Neural crest cell (in vitro differentiated cells): Measurements from ENCODE around the gene UPK3BL2. TPM values are rescaled to one million over a fixed set of nuclear protein-coding genes. Genes with fewer than 3 reads are reported as not detected.
"Not testable (repeated sequence)": the region's sequence is repeated elsewhere in the genome, so short reads cannot be mapped to it uniquely, and the experiment has no call there.

Experiments used
- DNase-seq: peaks from one replicate; pipeline ENCODE4 v3.0.0; 2021; ENCODE audit warnings: low read depth, mixed read lengths, low spot score
- H3K27ac Mint-ChIP-seq: one replicate; pipeline ENCODE4 v1.8.0; 2021; ENCODE audit warnings: mild to moderate bottlenecking, mixed read lengths; ENCODE audit not compliant: unreplicated experiment
- H3K27me3 Mint-ChIP-seq: 2 replicates; pipeline ENCODE4 v1.8.0; 2021; ENCODE audit warnings: low read depth, mild to moderate bottlenecking, mixed read lengths
- H3K36me3 Mint-ChIP-seq: 2 replicates; pipeline ENCODE4 v1.8.0; 2021; ENCODE audit warnings: low read depth, mild to moderate bottlenecking, mixed read lengths
- H3K4me1 Mint-ChIP-seq: 2 replicates; pipeline ENCODE4 v1.8.0; 2021; ENCODE audit warnings: mixed read lengths
- H3K4me3 Mint-ChIP-seq: one replicate; pipeline ENCODE4 v1.8.0; 2021; ENCODE audit warnings: mild to moderate bottlenecking, mixed read lengths
- H3K9me3 Mint-ChIP-seq: 2 replicates; pipeline ENCODE4 v1.8.0; 2021; ENCODE audit warnings: mixed read lengths
- CTCF ChIP-seq: fragments of 200-600 bp; sonication (generic); conservative IDR thresholded peaks from 2 replicates; pipeline ENCODE4 v1.5.0; 2021; ENCODE audit warnings: antibody characterized with exemption, mild to moderate bottlenecking
- total RNA-seq: library from RNA; stranded (reverse); gene quantifications from 2 replicates; pipeline ENCODE4 v1.2.1, GENCODE V29; 2021

UPK3BL2 gene
- total RNA-seq, 1 donor from 2014 or later, result 6.7 TPM

- not testable (repeated sequence) for H3K4me1 Mint-ChIP-seq, H3K27ac Mint-ChIP-seq, H3K27me3 Mint-ChIP-seq, H3K9me3 Mint-ChIP-seq, H3K36me3 Mint-ChIP-seq
- peak; percentile 99 for DNase-seq
- peak within 1 kb of the TSS; percentile 82 for H3K4me3 Mint-ChIP-seq
- peak; percentile 60 for TF ChIP-seq CTCF
Observed at GRCh38 chr7:102572261-102573239, 29.1 kb upstream of the UPK3BL2 start, which contains the start of gene POLR2J3. Gene POLR2J3 (minus strand): TSS chr7:102572583. CDS start chr7:102572521, 62 bp downstream.

- H3K4me1 Mint-ChIP-seq, H3K27me3 Mint-ChIP-seq, H3K9me3 Mint-ChIP-seq, H3K27ac Mint-ChIP-seq, H3K36me3 Mint-ChIP-seq, DNase-seq, H3K4me3 Mint-ChIP-seq: not testable (repeated sequence)
Observed at GRCh38 chr7:102568620-102569019, 25.1 kb upstream of the UPK3BL2 start.

DNA sequence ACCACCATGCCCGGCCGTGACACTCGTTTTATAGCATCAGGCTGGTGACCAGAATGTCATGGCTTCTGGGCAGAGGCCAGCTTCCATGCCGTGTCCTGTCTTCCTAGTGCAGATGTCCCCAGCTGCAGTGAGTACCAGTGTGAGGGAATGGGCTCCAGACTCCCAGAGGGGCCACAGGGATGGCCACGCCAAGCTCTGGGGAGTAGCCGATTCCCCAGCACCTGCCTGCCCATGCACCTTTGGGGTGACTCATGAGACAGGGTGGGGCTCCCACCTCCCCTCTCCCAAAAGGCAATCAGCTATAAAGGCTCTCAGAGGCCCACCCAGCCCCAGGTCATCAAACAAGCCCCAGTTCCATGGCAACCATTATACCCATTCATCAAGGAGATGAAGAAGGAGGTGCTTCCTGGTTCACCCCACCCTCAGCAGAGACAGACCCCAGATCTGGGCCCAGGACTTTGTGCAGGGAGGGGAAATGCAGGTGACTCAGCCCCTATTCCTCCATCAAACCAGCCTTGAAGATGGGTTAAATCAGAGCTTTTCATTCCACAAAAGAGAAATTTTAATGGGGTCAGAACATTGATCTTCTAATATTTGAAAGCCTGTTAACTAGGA is 7.4 kb upstream of the UPK3BL2 start, which contains the start of gene SPDYE2:
SPDYE2 (plus strand) TSS at position 419 of the 615 bp plus-strand sequence. CDS start 2,030 bp downstream, outside the sequence.
- not testable (repeated sequence) for H3K36me3 Mint-ChIP-seq, H3K4me1 Mint-ChIP-seq, H3K27ac Mint-ChIP-seq, H3K27me3 Mint-ChIP-seq, H3K4me3 Mint-ChIP-seq, DNase-seq, H3K9me3 Mint-ChIP-seq

DNA sequence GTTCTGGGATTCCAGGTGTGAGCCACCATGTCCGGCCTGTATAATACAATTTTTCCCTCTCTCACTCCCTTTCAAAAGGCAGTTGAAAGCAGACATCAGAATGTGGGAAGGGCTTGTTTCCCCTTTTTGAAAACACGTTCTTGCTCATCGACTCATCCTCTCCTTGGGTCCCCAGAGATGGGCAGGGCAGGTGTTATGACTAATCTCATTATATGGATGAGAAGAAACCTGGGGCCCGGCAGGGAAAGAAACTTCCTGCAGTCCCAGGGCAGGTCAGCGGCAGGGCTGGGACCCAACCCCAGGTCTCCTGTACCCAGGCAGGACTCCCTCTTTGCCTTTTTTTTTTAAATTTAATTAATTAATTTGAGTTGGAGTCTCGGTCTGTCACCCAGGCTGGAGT is 2.9 kb upstream of the UPK3BL2 start:
- not testable (repeated sequence) for H3K27ac Mint-ChIP-seq, H3K27me3 Mint-ChIP-seq, DNase-seq, H3K4me3 Mint-ChIP-seq, H3K36me3 Mint-ChIP-seq, H3K4me1 Mint-ChIP-seq, H3K9me3 Mint-ChIP-seq

GRCh38 chr7:102545288-102545687 is 1.8 kb upstream of the UPK3BL2 start:
- not testable (repeated sequence) for H3K36me3 Mint-ChIP-seq, H3K27me3 Mint-ChIP-seq, H3K4me1 Mint-ChIP-seq, DNase-seq, H3K4me3 Mint-ChIP-seq, H3K27ac Mint-ChIP-seq, H3K9me3 Mint-ChIP-seq

GRCh38 chr7:102544372-102544771 is 876 bp upstream of the UPK3BL2 start:
- not testable (repeated sequence) for H3K36me3 Mint-ChIP-seq, H3K4me1 Mint-ChIP-seq, H3K27me3 Mint-ChIP-seq, H3K27ac Mint-ChIP-seq, DNase-seq, H3K4me3 Mint-ChIP-seq, H3K9me3 Mint-ChIP-seq

DNA sequence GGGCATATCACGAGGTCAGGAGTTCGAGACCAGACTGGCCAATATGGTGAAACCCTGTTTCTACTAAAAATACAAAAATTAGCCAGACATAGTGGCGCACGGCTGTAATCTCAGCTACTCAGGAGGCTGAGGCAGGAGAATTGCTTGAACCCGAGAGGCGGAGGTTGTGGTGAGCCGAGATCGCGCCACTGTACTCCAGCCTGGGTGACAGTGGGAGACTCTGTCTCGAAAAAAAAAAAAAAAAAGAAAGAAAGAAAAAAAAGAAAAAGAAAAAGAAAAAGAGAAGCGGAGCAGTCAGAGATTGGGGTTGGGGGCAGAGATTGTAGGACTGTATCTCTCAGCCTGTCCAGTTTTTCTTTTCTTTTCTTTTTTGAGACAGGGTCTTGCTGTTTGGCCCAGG is 725 bp downstream of the UPK3BL2 start:
- H3K27me3 Mint-ChIP-seq, H3K27ac Mint-ChIP-seq, DNase-seq, H3K4me3 Mint-ChIP-seq, H3K36me3 Mint-ChIP-seq, H3K4me1 Mint-ChIP-seq, H3K9me3 Mint-ChIP-seq: not testable (repeated sequence)

GRCh38 chr7:102542083-102542482 is 1.4 kb downstream of the UPK3BL2 start:
- not testable (repeated sequence) for H3K4me1 Mint-ChIP-seq, H3K27me3 Mint-ChIP-seq, H3K4me3 Mint-ChIP-seq, H3K36me3 Mint-ChIP-seq, H3K27ac Mint-ChIP-seq, H3K9me3 Mint-ChIP-seq, DNase-seq

GRCh38 chr7:102540604-102541003 is 2.9 kb downstream of the UPK3BL2 start:
- H3K36me3 Mint-ChIP-seq, H3K4me1 Mint-ChIP-seq, H3K27me3 Mint-ChIP-seq, DNase-seq, H3K9me3 Mint-ChIP-seq, H3K4me3 Mint-ChIP-seq, H3K27ac Mint-ChIP-seq: not testable (repeated sequence)

DNA sequence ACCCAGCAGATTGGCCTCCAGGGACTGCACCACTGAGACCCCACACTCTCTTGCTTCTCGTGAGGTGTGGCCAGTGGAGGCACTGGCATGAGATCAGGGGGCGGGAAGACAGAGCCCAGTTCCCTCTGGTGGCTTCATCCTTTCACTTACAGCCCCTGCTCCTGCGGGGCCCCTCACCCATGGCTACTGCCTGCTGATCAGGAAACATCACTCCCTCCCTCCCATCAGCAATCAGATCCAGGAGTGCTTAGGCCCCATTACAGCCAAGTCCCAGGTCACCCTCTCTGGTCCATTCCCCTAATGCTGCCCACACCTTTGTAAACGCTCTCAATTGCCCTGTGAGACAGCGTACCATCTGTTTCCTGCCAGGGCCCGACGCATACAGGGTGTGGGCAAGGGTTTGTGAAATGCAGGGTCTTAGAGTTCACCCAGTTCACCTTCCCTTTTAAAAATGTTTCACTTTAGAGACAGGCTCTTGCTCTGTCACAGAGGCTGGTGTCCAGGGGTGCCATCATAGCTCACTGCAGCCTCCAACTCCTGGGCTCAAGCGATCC is 8.4 kb downstream of the UPK3BL2 start:
- H3K27ac Mint-ChIP-seq, H3K4me1 Mint-ChIP-seq, H3K4me3 Mint-ChIP-seq, H3K27me3 Mint-ChIP-seq, H3K9me3 Mint-ChIP-seq, DNase-seq, H3K36me3 Mint-ChIP-seq: not testable (repeated sequence)

DNA sequence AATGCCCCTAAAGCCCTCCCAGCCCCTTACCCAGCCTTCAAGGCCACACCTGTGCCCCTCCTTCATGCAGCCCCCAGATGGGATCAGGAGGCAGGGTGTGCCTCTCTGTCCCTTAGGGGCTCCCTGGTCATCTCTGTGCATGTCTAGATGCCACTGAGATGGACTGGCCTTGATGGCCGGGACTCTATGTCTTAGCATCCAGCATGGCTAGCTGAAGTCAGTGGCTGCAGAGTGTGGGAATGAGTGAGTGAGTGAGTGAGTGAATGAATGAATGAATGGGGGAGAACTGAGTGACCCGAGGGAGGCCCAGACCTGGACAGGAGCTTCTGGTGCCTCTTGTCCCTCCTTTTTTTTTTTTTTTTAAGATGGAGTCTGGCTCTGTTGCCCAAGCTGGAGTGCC is 11.4 kb downstream of the UPK3BL2 start:
- H3K27me3 Mint-ChIP-seq, H3K4me3 Mint-ChIP-seq, H3K27ac Mint-ChIP-seq, H3K36me3 Mint-ChIP-seq, H3K4me1 Mint-ChIP-seq, DNase-seq, H3K9me3 Mint-ChIP-seq: not testable (repeated sequence)

DNA sequence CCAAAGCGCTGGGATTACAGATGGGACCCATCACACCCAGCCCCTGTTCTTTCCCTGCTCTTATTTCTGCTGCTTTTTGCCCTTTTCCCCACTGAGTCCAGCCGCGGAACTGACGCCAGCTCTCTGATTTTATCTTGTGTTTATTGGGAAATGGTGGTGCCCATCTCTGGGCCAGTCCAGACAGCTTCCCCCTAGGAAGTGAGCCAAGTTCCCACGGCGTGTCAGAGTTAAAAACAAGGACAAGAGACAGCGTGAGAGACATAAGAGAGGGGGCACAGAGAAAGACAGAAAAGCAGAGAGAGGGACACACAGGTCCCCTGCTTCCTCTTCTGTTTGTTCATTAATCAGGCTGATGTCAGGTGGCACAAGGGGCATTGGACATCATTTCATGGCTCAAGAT is 11.9 kb downstream of the UPK3BL2 start:
- H3K27me3 Mint-ChIP-seq, H3K36me3 Mint-ChIP-seq, H3K4me3 Mint-ChIP-seq, H3K9me3 Mint-ChIP-seq, H3K27ac Mint-ChIP-seq, DNase-seq, H3K4me1 Mint-ChIP-seq: not testable (repeated sequence)
